Stimulated activated CD8-positive, alpha-beta memory T cell treated with anti-CD3 and anti-CD28 coated beads, Interleukin-4, amount 100 ng/mL, for 48 hours (primary cell): ENCODE measurements around the gene TTC29.
"Not testable (repeated sequence)": the region's sequence is repeated elsewhere in the genome, so short reads cannot be mapped to it uniquely, and the experiment has no call there.

ENCODE experiments used
- DNase-seq: peaks from one replicate; pipeline ENCODE4 v3.0.0-alpha.2; 2020

The TTC29 gene

DNA sequence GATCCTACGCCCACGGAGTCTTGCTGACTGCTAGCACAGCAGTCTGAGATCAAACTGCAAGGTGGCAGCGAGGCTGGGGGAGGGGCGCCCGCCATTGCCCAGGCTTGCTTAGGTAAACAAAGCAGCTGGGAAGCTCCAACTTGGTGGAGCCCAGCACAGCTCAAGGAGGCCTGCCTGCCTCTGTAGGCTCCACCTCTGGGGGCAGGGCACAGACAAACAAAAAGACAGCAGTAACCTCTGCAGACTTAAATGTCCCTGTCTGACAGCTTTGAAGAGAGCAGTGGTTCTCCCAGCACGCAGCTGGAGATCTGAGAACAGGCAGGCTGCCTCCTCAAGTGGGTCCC lies 281.7 kb downstream of the TTC29 start:
- not testable (repeated sequence) for DNase-seq

- no peak for DNase-seq
These were observed 284.3 kb downstream of the TTC29 start for GRCh38 chr4:146661367-146661766.
